HL-60/S4 treated with retinoic acid at 250 ng/mL for 4 days and 3 days (cell line): ENCODE results near the gene MIPOL1.
"Not testable (repeated sequence)": the region's sequence is repeated elsewhere in the genome, so short reads cannot be mapped to it uniquely, and the experiment has no call there.

Experiments
- in situ Hi-C: fragments of 300-500 bp; cut with MboI; formaldehyde crosslinking; loops from 2 replicates; pipeline ENCODE4 v1.7.0; 2022; ENCODE audit warnings: low sequenced_read_pairs

Gene MIPOL1

DNA sequence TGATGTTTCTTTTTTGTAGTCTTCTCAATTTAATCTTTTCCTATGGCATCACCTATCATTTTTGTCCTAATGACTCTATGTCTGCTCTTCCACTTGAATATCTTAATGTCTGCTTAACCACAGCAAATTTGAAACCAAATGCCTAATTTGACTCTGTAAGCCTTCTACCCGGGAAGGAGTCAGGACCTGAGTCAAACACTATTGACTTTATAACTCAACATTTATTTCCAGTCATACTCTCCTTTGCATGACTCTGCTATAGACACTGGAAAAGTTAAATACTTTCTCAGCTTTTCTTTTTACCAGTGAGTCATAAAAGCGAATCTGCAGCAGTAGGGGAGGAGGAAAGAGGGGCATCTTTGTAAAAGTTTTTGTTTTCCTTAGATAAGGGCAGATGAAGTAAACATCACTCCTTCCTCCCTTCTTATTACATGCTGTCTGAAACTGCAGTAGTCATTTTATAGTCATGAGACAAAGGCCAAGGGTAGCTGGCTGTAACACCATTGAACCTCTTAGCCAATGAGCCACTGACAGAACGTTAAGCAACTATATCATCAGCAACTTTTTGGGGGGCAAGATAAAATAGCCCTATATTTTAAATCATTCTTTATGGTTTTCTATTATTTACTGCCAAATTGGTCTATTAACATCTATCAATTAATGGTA, 179.3 kb downstream of the MIPOL1 start:
- in situ Hi-C loops: no loop called here

DNA sequence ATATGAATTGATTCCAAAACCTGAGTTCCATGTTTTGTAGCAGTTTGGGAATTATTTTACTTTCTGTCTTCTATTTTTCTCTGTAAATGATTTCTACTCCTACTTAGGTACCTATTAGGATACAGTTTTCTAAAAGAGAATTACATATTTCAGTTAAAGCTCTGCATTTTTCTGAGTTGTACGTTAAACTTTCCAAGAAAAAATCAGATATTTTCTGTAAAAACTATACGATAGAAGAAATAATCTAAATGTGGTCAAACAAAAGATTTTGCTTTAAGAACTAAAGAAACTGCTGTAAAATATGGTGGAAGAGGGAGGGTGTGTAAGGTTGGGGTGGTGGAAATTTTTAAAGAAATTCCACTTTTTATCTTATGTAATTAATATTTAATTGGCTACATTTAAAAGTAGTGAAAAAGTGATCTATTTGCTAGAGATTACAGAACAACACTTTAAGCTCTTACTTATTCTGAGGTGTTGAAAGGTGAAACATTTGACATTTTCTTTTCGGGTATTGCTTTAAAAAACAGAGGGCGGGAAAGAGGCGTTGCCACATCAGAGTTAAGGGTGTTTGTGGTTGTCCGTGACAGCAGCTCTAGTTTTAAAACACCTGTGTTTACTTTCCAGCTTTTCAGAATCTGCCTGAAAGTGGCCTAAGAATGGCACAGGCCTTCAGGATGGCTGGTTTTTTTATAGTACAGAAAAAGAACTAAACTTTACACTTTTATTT, 187.3 kb downstream of the MIPOL1 start:
- in situ Hi-C loops: no loop called here

GRCh38 chr14:37397157-37397940, 199.6 kb downstream of the MIPOL1 start:
- in situ Hi-C loops: not testable (repeated sequence)

GRCh38 chr14:37397941-37398215, 200.1 kb downstream of the MIPOL1 start:
- in situ Hi-C loops: no loop called here

DNA sequence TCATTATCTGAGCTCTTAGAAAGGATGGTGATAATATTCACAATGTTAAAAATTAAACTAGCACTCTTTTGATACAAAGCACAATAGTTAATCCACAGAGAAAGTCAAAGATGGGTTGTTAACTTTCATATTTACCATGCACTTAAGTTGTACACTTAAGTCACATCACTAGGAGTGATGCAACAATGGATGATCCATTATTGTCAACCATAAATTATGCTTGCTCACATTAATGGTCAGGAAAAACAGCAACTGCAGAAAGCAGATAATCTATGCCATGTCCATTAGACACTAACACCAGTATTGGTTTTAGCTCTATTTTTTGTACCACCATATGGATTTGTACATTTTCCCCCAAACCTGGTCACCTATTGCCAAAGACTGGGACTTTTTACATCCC, 201.8 kb downstream of the MIPOL1 start:
- in situ Hi-C loops: no loop called here

GRCh38 chr14:37401093-37401492, 203.4 kb downstream of the MIPOL1 start:
- in situ Hi-C loops: no loop called here

- in situ Hi-C loops: no loop called here
Measured at GRCh38 chr14:37403626-37404025, 205.9 kb downstream of the MIPOL1 start.

- in situ Hi-C loops: no loop called here
Measured at GRCh38 chr14:37406095-37406494, 208.4 kb downstream of the MIPOL1 start.

GRCh38 chr14:37411079-37411735, 213.5 kb downstream of the MIPOL1 start:
- in situ Hi-C loops: no loop called here

GRCh38 chr14:37413050-37413449, 215.3 kb downstream of the MIPOL1 start:
- in situ Hi-C loops: no loop called here

DNA sequence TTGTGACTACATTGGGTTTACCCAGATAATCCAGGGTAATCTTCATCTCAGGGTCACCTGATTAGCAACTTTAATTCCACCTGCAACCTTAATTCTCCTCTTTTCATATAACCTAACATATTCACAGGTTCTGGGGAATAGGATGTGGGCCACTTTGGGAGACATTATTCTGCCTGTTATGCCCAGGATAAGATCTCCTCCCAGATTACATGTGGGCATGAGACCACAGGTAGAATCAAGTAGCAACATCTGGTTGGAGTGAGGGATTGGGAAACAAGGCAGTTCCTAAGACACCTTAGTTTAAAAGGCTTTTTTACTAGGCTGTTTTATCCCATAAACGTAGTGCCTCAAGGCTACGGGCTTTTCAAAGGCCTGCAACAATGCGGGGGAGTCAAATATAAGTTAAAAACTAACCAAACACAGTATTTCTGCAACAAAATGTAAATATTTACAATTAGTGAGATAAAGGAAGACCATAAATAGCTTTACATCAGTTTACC, 215.8 kb downstream of the MIPOL1 start:
- in situ Hi-C loops: no loop called here

DNA sequence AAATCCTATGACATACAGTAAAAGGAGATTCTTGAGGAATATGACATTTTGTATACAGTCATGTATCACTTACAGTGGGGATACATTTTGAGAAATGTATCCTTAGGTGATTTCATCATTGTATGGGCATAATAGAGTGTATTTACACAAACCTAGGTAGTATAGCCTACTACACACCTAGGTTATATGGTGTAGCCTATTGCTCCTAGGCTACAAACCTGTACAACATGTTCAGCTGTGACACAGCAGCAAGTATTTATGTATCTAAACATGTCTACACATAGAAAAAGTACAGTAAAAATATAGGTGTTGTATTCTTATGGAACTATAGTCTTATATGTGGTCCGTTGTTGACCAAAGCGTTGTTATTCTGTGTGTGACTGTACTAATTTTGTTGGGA, 218.5 kb downstream of the MIPOL1 start:
- in situ Hi-C loops: no loop called here

- in situ Hi-C loops: no loop called here
Measured at GRCh38 chr14:37417151-37417550, 219.4 kb downstream of the MIPOL1 start.

DNA sequence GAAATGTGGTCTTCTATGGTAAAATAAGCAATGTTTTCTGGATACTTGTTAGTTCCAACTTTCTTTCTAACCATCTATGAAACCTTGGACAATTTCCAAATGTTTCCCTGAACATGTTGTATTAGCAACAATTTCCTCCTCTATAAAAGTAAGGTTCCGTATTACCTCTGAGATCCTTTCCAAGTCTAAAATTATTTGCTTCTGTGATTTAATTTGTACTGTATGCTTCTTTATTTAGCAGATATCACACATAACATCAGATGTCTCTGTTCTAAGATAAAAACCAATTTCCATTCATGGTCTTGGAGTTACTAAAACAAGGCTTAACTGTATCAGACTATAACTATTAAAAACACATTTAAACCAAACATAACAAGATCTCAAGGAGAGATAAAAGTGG, 220.1 kb downstream of the MIPOL1 start:
- in situ Hi-C loops: no loop called here

DNA sequence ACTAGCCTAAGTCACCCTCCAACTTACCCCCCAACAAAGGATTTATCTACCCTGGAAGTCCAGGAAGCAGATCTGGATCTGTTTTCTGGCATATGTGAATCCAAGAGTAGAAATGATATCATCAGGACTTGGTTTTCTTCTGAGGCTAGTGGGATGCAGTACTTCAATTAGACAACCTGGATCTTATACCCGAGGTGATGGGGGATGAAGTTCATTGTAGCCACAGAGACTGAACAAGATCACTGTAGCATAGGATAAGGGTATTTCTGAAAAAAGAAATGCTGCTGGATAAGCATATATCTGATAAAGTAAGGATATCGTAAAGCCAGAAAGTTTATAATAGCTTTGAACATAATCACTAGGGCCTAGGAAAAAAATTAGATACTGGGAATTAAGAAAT, 222.9 kb downstream of the MIPOL1 start:
- in situ Hi-C loops: no loop called here

GRCh38 chr14:37422319-37422718, 224.6 kb downstream of the MIPOL1 start:
- in situ Hi-C loops: no loop called here

GRCh38 chr14:37422748-37423147, 225.0 kb downstream of the MIPOL1 start:
- in situ Hi-C loops: no loop called here

DNA sequence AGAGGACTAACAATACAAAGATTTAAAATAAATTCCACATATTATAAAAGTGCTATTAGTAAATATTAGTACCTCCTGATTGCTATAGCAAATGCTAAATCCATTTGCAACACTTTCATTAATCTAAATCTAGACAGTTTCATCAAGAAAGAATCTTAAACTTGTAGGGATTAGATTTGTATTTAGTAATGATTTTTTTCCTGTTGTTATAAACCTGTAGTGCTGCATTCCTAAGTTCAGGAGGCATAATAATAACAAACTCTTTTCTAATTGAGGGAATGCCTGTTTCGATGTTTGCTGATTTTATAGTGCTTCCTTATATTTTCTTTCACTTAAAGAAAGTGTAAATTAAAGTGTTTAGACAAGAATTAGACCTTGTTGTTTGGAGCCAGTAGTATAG, 231.2 kb downstream of the MIPOL1 start:
- in situ Hi-C loops: no loop called here

DNA sequence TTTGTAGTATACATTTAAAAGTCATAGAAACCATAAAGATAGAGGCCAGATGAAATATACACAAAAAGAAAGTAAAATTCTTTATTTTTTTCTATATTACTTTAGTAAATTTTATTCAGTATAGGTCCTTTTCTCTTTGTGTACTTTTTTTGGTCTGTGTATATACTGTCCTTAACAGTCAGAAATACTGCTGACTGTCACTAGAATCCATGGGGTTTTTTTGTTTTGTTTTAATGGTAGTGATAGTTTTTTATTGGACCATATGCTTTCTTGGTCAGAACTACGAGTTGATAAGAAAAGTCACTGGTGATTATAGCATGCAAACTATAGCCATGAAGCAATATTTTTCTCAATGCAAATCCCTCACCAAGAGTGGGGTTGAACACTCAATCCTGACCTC, 231.9 kb downstream of the MIPOL1 start:
- in situ Hi-C loops: no loop called here

DNA sequence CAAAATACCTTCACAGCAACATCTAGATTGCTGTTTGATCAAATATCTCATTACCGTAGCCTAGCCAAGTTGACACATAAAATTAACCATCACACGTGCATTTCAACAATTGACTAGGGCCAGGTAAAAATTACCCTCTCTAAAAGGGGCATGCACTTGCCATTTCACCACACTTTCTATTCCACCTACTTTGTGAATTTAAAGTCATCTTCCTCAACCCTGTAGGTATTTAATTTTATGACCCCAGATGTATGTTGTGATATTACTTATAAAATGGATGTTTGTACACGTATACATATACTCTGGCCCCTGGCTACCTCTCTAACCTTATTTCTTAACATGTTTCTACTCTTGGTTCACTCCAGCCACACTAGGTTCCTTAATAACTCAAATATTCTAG, 237.1 kb downstream of the MIPOL1 start:
- in situ Hi-C loops: no loop called here

DNA sequence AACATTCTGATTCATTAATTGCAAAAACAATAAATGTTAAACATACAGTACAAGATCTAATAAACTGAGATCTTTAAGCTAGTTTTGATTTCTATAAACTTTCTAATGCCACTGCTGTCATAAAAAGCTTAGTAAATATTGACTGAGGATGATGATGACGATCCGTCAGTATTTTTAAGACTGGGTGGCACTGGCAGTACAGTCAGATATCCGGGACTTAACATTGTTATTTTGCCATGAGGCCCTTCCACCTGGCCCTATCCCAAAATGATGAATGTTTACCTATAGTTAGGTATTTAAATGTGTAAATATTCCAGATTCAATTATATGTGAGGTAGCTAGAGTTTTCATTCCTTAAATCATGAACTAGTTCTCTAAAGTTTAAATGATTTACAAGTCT, 238.8 kb downstream of the MIPOL1 start:
- in situ Hi-C loops: no loop called here
